ENCODE results near the gene MTURN. TPM values are rescaled to one million over a fixed set of nuclear protein-coding genes. Genes with fewer than 3 reads are reported as not detected.

The MTURN gene
- 80.2 and 89.4 TPM in 2 replicates for total RNA-seq (2014; rRNA removed; shearing (Covaris generic); ENCODE audit: low replicate concordance)

DNA sequence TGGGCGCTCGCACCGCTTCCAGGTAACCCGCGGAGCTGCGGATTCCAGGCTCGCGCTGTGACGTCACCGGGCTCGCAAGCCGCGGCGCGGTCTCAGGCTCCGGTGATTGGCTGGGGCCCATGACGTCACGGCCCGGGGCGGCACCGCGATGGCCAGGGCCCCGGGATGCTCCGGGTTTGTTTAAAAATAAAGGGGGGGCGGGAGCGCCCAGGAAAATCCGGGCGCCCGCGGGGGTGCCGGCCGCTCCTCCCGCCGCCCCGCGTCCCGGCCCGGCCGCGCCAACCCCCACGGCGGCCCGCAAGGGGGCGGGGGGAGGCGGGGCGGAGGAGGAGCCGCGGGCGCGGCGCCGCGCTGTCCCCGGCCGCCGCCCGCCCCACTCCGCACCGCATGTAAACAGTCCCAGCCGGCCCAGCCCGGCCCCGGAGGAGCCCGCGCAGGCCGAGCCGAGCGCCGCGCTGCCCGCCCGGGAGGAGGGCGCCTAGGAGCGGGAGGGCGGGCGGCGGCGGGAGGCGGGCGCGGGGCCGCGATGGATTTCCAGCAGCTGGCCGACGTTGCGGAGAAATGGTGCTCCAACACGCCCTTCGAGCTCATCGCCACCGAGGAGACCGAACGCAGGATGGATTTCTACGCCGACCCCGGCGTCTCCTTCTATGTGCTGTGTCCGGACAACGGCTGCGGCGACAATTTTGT is at the start of gene MTURN:
MTURN (plus strand) TSS at position 376 of the 690 bp plus-strand sequence; CDS start at position 527, 151 bp downstream.
- Histone ChIP-seq H3K4me1 (ENCODE audit: low read length) (peaks cover 45% of the 10 kb centered on the region), H3K4me2 (ENCODE audit: low read depth, low read length, poor library complexity, severe bottlenecking) (peak within 1 kb of the TSS; percentile 92), H3K9ac (ENCODE audit: low read length) (peak within 1 kb of the TSS; percentile 96), H3K4me3 (ENCODE audit: low read length) (peak within 1 kb of the TSS; percentile 92), H4K20me1 (ENCODE audit: insufficient read depth, low read depth, low read length) (no peaks in the 10 kb centered on the region), H3K9me2 (replicated peaks; ENCODE audit: insufficient read depth, low read length) (no peaks in the 10 kb centered on the region), H3K36me3 (ENCODE audit: insufficient read depth, low read length) (no peaks in the 10 kb centered on the region), H3K79me2 (ENCODE audit: low read length) (peaks cover 44% of the 10 kb centered on the region), H3K9me3 (ENCODE audit: low read length) (no peaks in the 10 kb centered on the region), H2AFZ (ENCODE audit: low read length) (peak within 1 kb of the TSS; percentile 47; the same call in 1 of the 2 replicates), H3K27me3 (ENCODE audit: low read length) (no peaks in the 10 kb centered on the region), H3K27ac (ENCODE audit: low read length) (peak within 1 kb of the TSS; percentile 82)
- peak; percentile 95 for DNase-seq

DNA sequence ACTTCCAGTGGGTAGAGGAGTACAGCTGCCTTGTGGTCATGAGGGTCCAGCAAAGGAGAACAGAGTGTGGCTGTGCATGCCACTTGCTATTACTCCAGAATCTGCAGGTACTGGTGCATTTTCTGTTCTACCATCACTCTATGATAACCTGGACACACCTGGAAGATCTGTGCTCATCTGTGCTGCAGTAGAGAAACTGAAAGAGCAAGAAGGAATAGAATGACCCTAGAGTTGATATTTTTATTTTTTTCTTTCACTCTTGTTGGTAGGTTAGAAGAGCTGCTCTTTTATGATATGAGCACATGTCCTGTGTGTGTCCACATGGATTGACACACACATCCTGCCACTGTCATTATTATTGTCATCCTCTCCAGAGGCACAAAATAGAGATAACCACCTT is 48.3 kb upstream of the MTURN start:
- peaks cover 23% of the 10 kb centered on the region for H3K4me1 ChIP-seq (ENCODE audit: low read length)
- H3K79me2 ChIP-seq (ENCODE audit: low read length): peaks cover 6% of the 10 kb centered on the region; the same call in 1 of the 2 replicates
- H3K4me3 ChIP-seq (ENCODE audit: low read length): no peak overlapping the region
- peak overlapping the region; percentile 30; the same call in 1 of the 2 replicates for H3K27ac ChIP-seq (ENCODE audit: low read length)
- H2AFZ ChIP-seq (ENCODE audit: low read length): no peak overlapping the region
- no peaks in the 10 kb centered on the region for H3K9me3 ChIP-seq (ENCODE audit: low read length)
- H3K9ac ChIP-seq (ENCODE audit: low read length): no peak overlapping the region
- no peaks in the 10 kb centered on the region for H4K20me1 ChIP-seq (ENCODE audit: insufficient read depth, low read depth, low read length)
- no peak overlapping the region for H3K4me2 ChIP-seq (ENCODE audit: low read depth, low read length, poor library complexity, severe bottlenecking)
- no peaks in the 10 kb centered on the region for H3K27me3 ChIP-seq (ENCODE audit: low read length)
- no peak for DNase-seq
- H3K9me2 ChIP-seq (replicated peaks; ENCODE audit: insufficient read depth, low read length): no peaks in the 10 kb centered on the region
- H3K36me3 ChIP-seq (ENCODE audit: insufficient read depth, low read length): no peaks in the 10 kb centered on the region

DNA sequence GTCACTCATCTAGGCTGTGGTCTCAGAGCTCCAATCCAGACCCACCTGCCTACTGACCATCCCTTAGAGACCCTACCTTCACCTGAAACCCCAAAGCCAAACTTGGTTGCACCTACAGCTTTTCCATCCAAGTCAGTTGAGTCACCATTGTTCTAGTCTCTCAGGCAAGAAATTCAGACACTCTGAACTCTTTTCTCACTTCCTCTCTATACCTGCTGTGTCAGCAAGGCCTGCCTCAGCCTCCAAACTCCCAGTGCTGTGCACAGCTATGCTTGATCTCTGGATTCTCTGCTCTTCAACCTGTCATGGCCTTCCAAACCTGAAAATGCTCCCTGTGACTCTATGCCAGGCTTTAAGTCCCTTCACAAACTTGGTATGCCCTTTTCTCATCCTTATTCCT is 47.4 kb upstream of the MTURN start:
- Histone ChIP-seq H3K9me3 (ENCODE audit: low read length) (no peaks in the 10 kb centered on the region), H3K4me3 (ENCODE audit: low read length) (no peak overlapping the region), H4K20me1 (ENCODE audit: insufficient read depth, low read depth, low read length) (no peaks in the 10 kb centered on the region), H3K79me2 (ENCODE audit: low read length) (peaks cover 6% of the 10 kb centered on the region; the same call in 1 of the 2 replicates), H3K36me3 (ENCODE audit: insufficient read depth, low read length) (no peaks in the 10 kb centered on the region), H3K4me1 (ENCODE audit: low read length) (peaks cover 23% of the 10 kb centered on the region), H3K9ac (ENCODE audit: low read length) (no peak overlapping the region), H3K27me3 (ENCODE audit: low read length) (no peaks in the 10 kb centered on the region), H3K4me2 (ENCODE audit: low read depth, low read length, poor library complexity, severe bottlenecking) (no peak overlapping the region), H3K9me2 (replicated peaks; ENCODE audit: insufficient read depth, low read length) (no peaks in the 10 kb centered on the region), H2AFZ (ENCODE audit: low read length) (no peak overlapping the region), H3K27ac (ENCODE audit: low read length) (no peak overlapping the region)
- DNase-seq: no peak

- Histone ChIP-seq H3K4me3 (ENCODE audit: low read length) (no peak overlapping the region), H3K9ac (ENCODE audit: low read length) (no peak overlapping the region), H3K27ac (ENCODE audit: low read length) (no peak overlapping the region), H3K27me3 (ENCODE audit: low read length) (no peaks in the 10 kb centered on the region), H3K4me1 (ENCODE audit: low read length) (peaks cover 19% of the 10 kb centered on the region), H4K20me1 (ENCODE audit: insufficient read depth, low read depth, low read length) (no peaks in the 10 kb centered on the region), H2AFZ (ENCODE audit: low read length) (no peak overlapping the region), H3K9me2 (replicated peaks; ENCODE audit: insufficient read depth, low read length) (no peaks in the 10 kb centered on the region), H3K36me3 (ENCODE audit: insufficient read depth, low read length) (no peaks in the 10 kb centered on the region), H3K79me2 (ENCODE audit: low read length) (peaks cover 3% of the 10 kb centered on the region; the same call in 1 of the 2 replicates), H3K4me2 (ENCODE audit: low read depth, low read length, poor library complexity, severe bottlenecking) (no peak overlapping the region), H3K9me3 (ENCODE audit: low read length) (no peaks in the 10 kb centered on the region)
- no peak for DNase-seq
These were observed 46.4 kb upstream of the MTURN start for GRCh38 chr7:30088362-30088761.

GRCh38 chr7:30090111-30090510 is 44.7 kb upstream of the MTURN start:
- H3K4me2 ChIP-seq (ENCODE audit: low read depth, low read length, poor library complexity, severe bottlenecking): no peak overlapping the region
- no peaks in the 10 kb centered on the region for H3K9me2 ChIP-seq (replicated peaks; ENCODE audit: insufficient read depth, low read length)
- H4K20me1 ChIP-seq (ENCODE audit: insufficient read depth, low read depth, low read length): no peaks in the 10 kb centered on the region

DNA sequence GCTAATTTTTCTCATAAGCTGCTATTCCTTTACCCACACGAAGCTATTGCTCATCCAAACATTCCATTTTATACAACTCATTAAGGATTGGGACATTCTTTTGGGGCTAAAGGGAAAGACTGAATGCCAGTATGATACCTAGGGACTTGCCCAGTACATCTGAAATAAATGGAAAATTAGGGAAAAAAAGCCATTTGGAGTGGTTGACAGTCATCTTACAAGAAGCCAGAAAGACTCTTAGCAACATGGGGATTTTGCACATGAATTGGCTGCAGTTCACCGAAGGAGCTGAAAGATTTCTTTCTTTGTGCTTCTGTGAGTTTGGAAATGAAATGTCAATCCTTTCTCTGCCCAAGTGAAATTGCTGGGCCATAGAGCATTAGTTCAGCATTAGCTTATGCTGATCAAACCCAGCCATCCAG is 43.3 kb upstream of the MTURN start:
- Histone ChIP-seq H3K4me3 (ENCODE audit: low read length) (no peak overlapping the region), H3K27me3 (ENCODE audit: low read length) (no peaks in the 10 kb centered on the region), H4K20me1 (ENCODE audit: insufficient read depth, low read depth, low read length) (no peaks in the 10 kb centered on the region)

More at GRCh38 chr7:30090111-30090510, 44.7 kb upstream of the MTURN start:
- Histone ChIP-seq H3K9ac (ENCODE audit: low read length) (no peak overlapping the region), H3K36me3 (ENCODE audit: insufficient read depth, low read length) (no peaks in the 10 kb centered on the region), H3K27me3 (ENCODE audit: low read length) (no peaks in the 10 kb centered on the region), H3K27ac (ENCODE audit: low read length) (no peak overlapping the region), H3K4me1 (ENCODE audit: low read length) (peaks cover 13% of the 10 kb centered on the region), H3K79me2 (ENCODE audit: low read length) (no peaks in the 10 kb centered on the region), H2AFZ (ENCODE audit: low read length) (no peak overlapping the region), H3K4me3 (ENCODE audit: low read length) (no peak overlapping the region), H3K9me3 (ENCODE audit: low read length) (no peaks in the 10 kb centered on the region)
- DNase-seq: no peak

DNA sequence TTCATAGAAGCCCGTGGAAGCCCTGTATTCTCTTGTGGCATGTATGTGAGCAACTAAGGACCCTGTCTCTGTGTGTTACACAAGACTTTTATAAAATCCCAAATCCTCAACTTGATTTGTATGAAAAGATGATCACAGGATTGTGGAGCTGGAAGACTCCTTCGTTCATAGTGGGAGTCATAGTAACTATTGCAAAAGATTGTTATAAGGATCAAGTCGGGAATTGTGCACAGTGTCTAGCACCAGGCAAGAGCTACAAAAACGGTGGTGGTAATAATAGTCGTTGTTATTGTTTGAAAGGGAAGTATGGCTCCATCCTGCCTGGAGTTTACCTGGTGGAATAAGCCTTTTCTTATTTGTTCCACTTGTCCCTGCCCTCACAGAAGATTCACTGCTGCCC is 42.8 kb upstream of the MTURN start:
- Histone ChIP-seq H3K27me3 (ENCODE audit: low read length) (no peaks in the 10 kb centered on the region), H3K4me3 (ENCODE audit: low read length) (no peak overlapping the region), H3K79me2 (ENCODE audit: low read length) (no peaks in the 10 kb centered on the region), H3K27ac (ENCODE audit: low read length) (no peak overlapping the region), H3K4me1 (ENCODE audit: low read length) (no peaks in the 10 kb centered on the region), H3K9me3 (ENCODE audit: low read length) (no peaks in the 10 kb centered on the region), H4K20me1 (ENCODE audit: insufficient read depth, low read depth, low read length) (no peaks in the 10 kb centered on the region), H3K9me2 (replicated peaks; ENCODE audit: insufficient read depth, low read length) (no peaks in the 10 kb centered on the region), H3K4me2 (ENCODE audit: low read depth, low read length, poor library complexity, severe bottlenecking) (no peak overlapping the region), H3K36me3 (ENCODE audit: insufficient read depth, low read length) (no peaks in the 10 kb centered on the region), H3K9ac (ENCODE audit: low read length) (no peak overlapping the region), H2AFZ (ENCODE audit: low read length) (no peak overlapping the region)
- DNase-seq: no peak

More for the DNA sequence above, 43.3 kb upstream of the MTURN start:
- no peaks in the 10 kb centered on the region for H3K36me3 ChIP-seq (ENCODE audit: insufficient read depth, low read length)
- DNase-seq: no peak
- H3K4me2 ChIP-seq (ENCODE audit: low read depth, low read length, poor library complexity, severe bottlenecking): no peak overlapping the region
- no peaks in the 10 kb centered on the region for H3K9me3 ChIP-seq (ENCODE audit: low read length)
- no peaks in the 10 kb centered on the region for H3K9me2 ChIP-seq (replicated peaks; ENCODE audit: insufficient read depth, low read length)
- no peaks in the 10 kb centered on the region for H3K79me2 ChIP-seq (ENCODE audit: low read length)
- H3K4me1 ChIP-seq (ENCODE audit: low read length): no peaks in the 10 kb centered on the region
- no peak overlapping the region for H3K27ac ChIP-seq (ENCODE audit: low read length)
- H3K9ac ChIP-seq (ENCODE audit: low read length): no peak overlapping the region
- H2AFZ ChIP-seq (ENCODE audit: low read length): no peak overlapping the region

DNA sequence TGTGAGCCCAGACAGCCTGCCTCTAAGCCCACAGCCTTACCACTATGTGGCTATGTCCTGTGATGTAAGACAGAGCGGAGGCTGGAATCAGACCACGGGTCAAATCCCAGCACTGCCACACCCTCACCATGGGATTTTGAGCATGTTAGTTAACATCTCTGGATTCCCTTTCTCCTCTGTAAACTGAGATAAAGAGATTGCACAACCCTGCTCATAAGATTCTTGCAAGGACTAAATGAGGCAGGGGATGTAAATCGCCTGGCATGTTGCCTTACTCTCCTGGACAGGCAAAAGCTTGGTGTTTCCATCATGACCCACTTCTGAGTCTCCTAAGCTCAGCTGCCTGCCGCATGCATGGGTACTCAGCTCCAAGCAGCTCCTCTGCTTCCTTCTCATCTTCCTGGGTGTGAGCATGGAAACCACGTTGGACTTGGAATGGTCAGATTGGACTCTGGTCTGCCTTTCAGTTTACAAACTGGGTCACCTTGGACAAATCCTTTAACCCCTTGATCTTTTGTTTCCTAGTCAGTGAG is 41.3 kb upstream of the MTURN start:
- Histone ChIP-seq H3K9ac (ENCODE audit: low read length) (no peak overlapping the region), H3K4me1 (ENCODE audit: low read length) (no peaks in the 10 kb centered on the region), H3K9me3 (ENCODE audit: low read length) (no peaks in the 10 kb centered on the region), H4K20me1 (ENCODE audit: insufficient read depth, low read depth, low read length) (no peaks in the 10 kb centered on the region), H3K27ac (ENCODE audit: low read length) (no peak overlapping the region), H3K9me2 (replicated peaks; ENCODE audit: insufficient read depth, low read length) (no peaks in the 10 kb centered on the region), H3K79me2 (ENCODE audit: low read length) (no peaks in the 10 kb centered on the region), H2AFZ (ENCODE audit: low read length) (no peak overlapping the region), H3K4me2 (ENCODE audit: low read depth, low read length, poor library complexity, severe bottlenecking) (no peak overlapping the region), H3K4me3 (ENCODE audit: low read length) (no peak overlapping the region), H3K27me3 (ENCODE audit: low read length) (no peaks in the 10 kb centered on the region), H3K36me3 (ENCODE audit: insufficient read depth, low read length) (no peaks in the 10 kb centered on the region)
- DNase-seq: no peak
